Adipose tissue (tissue), 3 donors: Measurements from ENCODE around the gene CES3. TPM values are rescaled to one million over a fixed set of nuclear protein-coding genes. Genes with fewer than 3 reads are reported as not detected.
A peak's percentile ranks its signal among the peaks of the same experiment; 100 is the strongest.

ENCODE experiments used
- H3K27ac ChIP-seq: one replicate; pipeline ENCODE4 v1.5.1; 2013; ENCODE audit warnings: low read depth, low read length
- WGBS, 3 donors: extraction: QIAGEN DNeasy Blood & Tissue Kit; methylation state at CpG; one replicate each; pipeline ENCODE4 v1.1.7; 2013; 5-methylcytosine and 5-hydroxymethylcytosine counted together
- polyA plus RNA-seq, 3 donors: library from polyadenylated mRNA; stranded (reverse); fragments of 200-250 nt; gene quantifications; one replicate each; pipeline ENCODE4 v1.2.3, GENCODE V29; 2013
- donor health status: healthy with polysubstance abuse.
- donor health status: Bipolar disorder and iron deficiency.
- donor health status: healthy.

CES3 gene
- polyA plus RNA-seq, 3 donors = 0.22 to 2.2 (median 1.1) TPM

- 8 to 11% (median 10%) methylated on average over 47 to 72 of the region's 72 CpGs for WGBS, 3 donors
- H3K27ac ChIP-seq = no peak overlapping the region
Observed at GRCh38 chr16:66924527-66925321, 36.3 kb upstream of the CES3 start.

- WGBS, 3 donors = 3 to 13% (median 4%) methylated on average over 32 to 42 of the region's 42 CpGs
- no peak within 1 kb of the TSS for H3K27ac ChIP-seq
Observed at GRCh38 chr16:66925322-66925840, 35.7 kb upstream of the CES3 start, which contains the start of gene RRAD. RRAD (minus strand) TSS chr16:66925535; CDS start chr16:66925179, 356 bp downstream.

- 44 to 76% (median 73%) methylated on average over 5 of the region's 5 CpGs for WGBS, 3 donors
- no peak overlapping the region for H3K27ac ChIP-seq
Observed at GRCh38 chr16:66926171-66926947, 34.7 kb upstream of the CES3 start.

GRCh38 chr16:66926961-66927436 is 34.1 kb upstream of the CES3 start:
- no peak overlapping the region for H3K27ac ChIP-seq
- 35 to 71% (median 53%) methylated on average over 3 of the region's 3 CpGs for WGBS, 3 donors

GRCh38 chr16:66927918-66928649 is 33.0 kb upstream of the CES3 start:
- whole genome bisulfite sequencing, 3 donors = 89 to 94% (median 89%) methylated on average over 8 of the region's 8 CpGs
- no peak overlapping the region for H3K27ac ChIP-seq

GRCh38 chr16:66928702-66929388 is 32.2 kb upstream of the CES3 start:
- no peak overlapping the region for H3K27ac ChIP-seq
- WGBS, 3 donors = 74 to 81% (median 80%) methylated on average over 10 of the region's 10 CpGs

- 40 to 55% (median 55%) methylated on average over 4 of the region's 4 CpGs for WGBS, 3 donors
- no peak overlapping the region for H3K27ac ChIP-seq
Observed at GRCh38 chr16:66930189-66930588, 30.9 kb upstream of the CES3 start.

- WGBS, 3 donors = 88 to 90% (median 90%) methylated on average over 2 of the region's 2 CpGs
- H3K27ac ChIP-seq = no peak overlapping the region
Observed at GRCh38 chr16:66931665-66932064, 29.4 kb upstream of the CES3 start.

- no peak overlapping the region for H3K27ac ChIP-seq
- 80 to 92% (median 92%) methylated on average over 4 of the region's 4 CpGs for WGBS, 3 donors
Observed at GRCh38 chr16:66932076-66932475, 29.0 kb upstream of the CES3 start.

GRCh38 chr16:66933776-66934137 is 27.3 kb upstream of the CES3 start:
- WGBS, 3 donors = 1 to 3% (median 2%) methylated on average over 12 of the region's 12 CpGs
- no peak overlapping the region for H3K27ac ChIP-seq

GRCh38 chr16:66934138-66934838 is 26.8 kb upstream of the CES3 start, which contains the start of gene CIAO2B:
CIAO2B (minus strand) TSS chr16:66934402; CDS start chr16:66934364, 38 bp downstream.
- H3K27ac ChIP-seq = peak within 1 kb of the TSS; percentile 86
- 0% methylated on average over 68 to 76 of the region's 76 CpGs for WGBS, 3 donors

- 0 to 2% (median 1%) methylated on average over 16 to 21 of the region's 24 CpGs for WGBS, 3 donors
- H3K27ac ChIP-seq = peak overlapping the region; percentile 86
Observed at GRCh38 chr16:66934839-66935313, 26.2 kb upstream of the CES3 start.

GRCh38 chr16:66935314-66936011 is 25.6 kb upstream of the CES3 start, which contains the start of gene CES2:
CES2 (plus strand) TSS chr16:66935516; CDS start chr16:66935636, 120 bp downstream.
- 23 to 46% (median 38%) methylated on average over 42 to 44 of the region's 44 CpGs for WGBS, 3 donors
- peak within 1 kb of the TSS; percentile 86 for H3K27ac ChIP-seq

- WGBS, 3 donors = 59 to 84% (median 70%) methylated on average over 6 of the region's 6 CpGs
- H3K27ac ChIP-seq = no peak overlapping the region
Observed at GRCh38 chr16:66936462-66936861, 24.6 kb upstream of the CES3 start.

- H3K27ac ChIP-seq = no peak overlapping the region
- 78 to 93% (median 78%) methylated on average over 4 of the region's 4 CpGs for WGBS, 3 donors
Observed at GRCh38 chr16:66936889-66937554, 24.0 kb upstream of the CES3 start.

- 88 to 97% (median 90%) methylated on average over 10 of the region's 10 CpGs for WGBS, 3 donors
Observed at GRCh38 chr16:66937725-66938337, 23.2 kb upstream of the CES3 start.

More at GRCh38 chr16:66937725-66938337, 23.2 kb upstream of the CES3 start:
- H3K27ac ChIP-seq = no peak overlapping the region
